ENCODE data around the gene EVA1C.
"Not testable (repeated sequence)": the region's sequence is repeated elsewhere in the genome, so short reads cannot be mapped to it uniquely, and the experiment has no call there.

The EVA1C gene

GRCh38 chr21:32447224-32447623 lies 34.7 kb downstream of the EVA1C start:
- no peak for DNase-seq (ENCODE audit: low spot score)
- in situ Hi-C loops (cut with MboI; ENCODE audit: low pct_unique_long_range_greater_than_20kb, low sequenced_read_pairs, unreplicated experiment): no loop called here
- no peak for TF ChIP-seq CTCF (IDR thresholded peaks at IDR 0.05; ENCODE audit: extremely low read depth, insufficient read depth, missing control alignments)

GRCh38 chr21:32448803-32449594 lies 36.5 kb downstream of the EVA1C start:
- TF ChIP-seq CTCF (IDR thresholded peaks at IDR 0.05; ENCODE audit: extremely low read depth, insufficient read depth, missing control alignments): no peak
- in situ Hi-C loops (cut with MboI; ENCODE audit: low pct_unique_long_range_greater_than_20kb, low sequenced_read_pairs, unreplicated experiment): no loop called here
- DNase-seq (ENCODE audit: low spot score): no peak

- in situ Hi-C loops (cut with MboI; ENCODE audit: low pct_unique_long_range_greater_than_20kb, low sequenced_read_pairs, unreplicated experiment); DNase-seq (ENCODE audit: low spot score): not testable (repeated sequence)
Observed at GRCh38 chr21:32450881-32451701, 38.6 kb downstream of the EVA1C start.

- DNase-seq (ENCODE audit: low spot score); in situ Hi-C loops (cut with MboI; ENCODE audit: low pct_unique_long_range_greater_than_20kb, low sequenced_read_pairs, unreplicated experiment): not testable (repeated sequence)
Observed at GRCh38 chr21:32452191-32452590, 39.7 kb downstream of the EVA1C start.

- no peak for TF ChIP-seq CTCF (IDR thresholded peaks at IDR 0.05; ENCODE audit: extremely low read depth, insufficient read depth, missing control alignments)
- no peak for DNase-seq (ENCODE audit: low spot score)
- in situ Hi-C loops (cut with MboI; ENCODE audit: low pct_unique_long_range_greater_than_20kb, low sequenced_read_pairs, unreplicated experiment): no loop called here
Observed at GRCh38 chr21:32452641-32453040, 40.1 kb downstream of the EVA1C start.

GRCh38 chr21:32455548-32455947 lies 43.0 kb downstream of the EVA1C start:
- no peak for TF ChIP-seq CTCF (IDR thresholded peaks at IDR 0.05; ENCODE audit: extremely low read depth, insufficient read depth, missing control alignments)
- in situ Hi-C loops (cut with MboI; ENCODE audit: low pct_unique_long_range_greater_than_20kb, low sequenced_read_pairs, unreplicated experiment): no loop called here
- no peak for DNase-seq (ENCODE audit: low spot score)

- in situ Hi-C loops (cut with MboI; ENCODE audit: low pct_unique_long_range_greater_than_20kb, low sequenced_read_pairs, unreplicated experiment): no loop called here
- no peak for DNase-seq (ENCODE audit: low spot score)
- TF ChIP-seq CTCF (IDR thresholded peaks at IDR 0.05; ENCODE audit: extremely low read depth, insufficient read depth, missing control alignments): no peak
Observed at GRCh38 chr21:32456497-32456918, 44.0 kb downstream of the EVA1C start.

All from GM13977 (cell line).